H1 (cell line): ENCODE data around the gene SSC5D. TPM values are rescaled to one million over a fixed set of nuclear protein-coding genes. Genes with fewer than 3 reads are reported as not detected.

ENCODE experiments used
- HDAC6 ChIP-seq: IDR thresholded peaks from one replicate; pipeline ENCODE4 v1.7.1; 2012; ENCODE audit warnings: low read depth, mild to moderate bottlenecking, inconsistent platforms, low read length, moderate library complexity
- KDM1A ChIP-seq: fragments of 200-600, 300-600 bp; sonication (generic); IDR thresholded peaks from 2 replicates; pipeline ENCODE4 v1.7.1; 2016; ENCODE audit warnings: mild to moderate bottlenecking, low read length, borderline replicate concordance
- TCF12 ChIP-seq: IDR thresholded peaks from 2 replicates; pipeline ENCODE4 v1.6.1; 2011; ENCODE audit warnings: low read depth, mild to moderate bottlenecking, low read length
- YY1 ChIP-seq: IDR thresholded peaks from 2 replicates; pipeline ENCODE4 v1.6.1; 2011; ENCODE audit warnings: low read depth, mild to moderate bottlenecking, low read length
- polyA plus RNA-seq, 7 experiments: library from polyadenylated mRNA; depleted of rRNA in 3 of 7; stranded (reverse) in 5 of 7; unstranded in 2 of 7; fragments of >200 nt in 5 of 7; fragments of 200-250 nt in 2 of 7; gene quantifications; 1 replicate in 5 of 7; 2 replicates in 1 of 7; 4 replicates in 1 of 7; pipeline versions ENCODE4 v1.2.1 to v1.2.3, GENCODE V29; 2011 to 2013; ENCODE audit warnings: missing spikeins in 2 of 7, mixed read lengths in 2 of 7
- total RNA-seq: library from RNA; stranded (reverse); fragmentation: NEBNext Ultra II Directional; extraction: Animal tissue kit (Norgen Biotek cat#: 25700); gene quantifications from 2 replicates; pipeline ENCODE4 v1.2.1, GENCODE V29; 2021

Gene SSC5D
- total and polyA plus RNA-seq, 2 of the 8 experiments (the other 6 are each of a cell fraction or from before 2014, with no cell fraction given), result 0.39 to 1.7 TPM

- TF ChIP-seq HDAC6, result no peak
- no peak for TF ChIP-seq YY1
- no peak for TF ChIP-seq TCF12
- TF ChIP-seq KDM1A, result no peak
Observed at GRCh38 chr19:55443045-55443823, 45.0 kb upstream of the SSC5D start, which contains the start of gene SHISA7 (continued).
